ENCODE measurements around the gene GLRA1.

The GLRA1 gene

GRCh38 chr5:151805414-151806223 is 119.0 kb downstream of the GLRA1 start:
- TF ChIP-seq CTCF (IDR thresholded peaks at IDR 0.05; ENCODE audit: unreplicated experiment in 3 of 3), result no peak
- Mint-ChIP-seq H3K27ac (peak overlapping the region in 2 of 3 experiments; percentile 26), H3K4me1 (peaks cover 26% of the 10 kb centered on the region), H3K27me3 (ENCODE audit: low read depth) (no peaks in the 10 kb centered on the region), H3K4me3 (no peak overlapping the region), H3K36me3 (ENCODE audit: low read depth) (peaks cover 79% of the 10 kb centered on the region), H3K9me3 (no peaks in the 10 kb centered on the region)

GRCh38 chr5:151800532-151800931 is 124.1 kb downstream of the GLRA1 start:
- H3K27ac Mint-ChIP-seq, result no peak overlapping the region
- TF ChIP-seq CTCF (IDR thresholded peaks at IDR 0.05; ENCODE audit: unreplicated experiment in 3 of 3), result no peak
- peaks cover 83% of the 10 kb centered on the region for H3K36me3 Mint-ChIP-seq (ENCODE audit: low read depth)
- H3K4me3 Mint-ChIP-seq, result no peak overlapping the region
- peaks cover 14% of the 10 kb centered on the region for H3K4me1 Mint-ChIP-seq
- H3K9me3 Mint-ChIP-seq, result no peaks in the 10 kb centered on the region
- H3K27me3 Mint-ChIP-seq (ENCODE audit: low read depth), result no peaks in the 10 kb centered on the region

- Mint-ChIP-seq H3K36me3 (ENCODE audit: low read depth) (peaks cover 80% of the 10 kb centered on the region), H3K4me1 (peaks cover 6% of the 10 kb centered on the region)
- no peak for TF ChIP-seq CTCF (IDR thresholded peaks at IDR 0.05; ENCODE audit: unreplicated experiment in 3 of 3)
These were observed 125.2 kb downstream of the GLRA1 start for GRCh38 chr5:151799407-151799806.

GRCh38 chr5:151798674-151799073 is 126.0 kb downstream of the GLRA1 start:
- Mint-ChIP-seq H3K4me1 (peaks cover 6% of the 10 kb centered on the region), H3K4me3 (no peak overlapping the region), H3K9me3 (no peaks in the 10 kb centered on the region), H3K27ac (no peak overlapping the region), H3K27me3 (ENCODE audit: low read depth) (no peaks in the 10 kb centered on the region), H3K36me3 (ENCODE audit: low read depth) (peaks cover 80% of the 10 kb centered on the region)
- no peak for TF ChIP-seq CTCF (IDR thresholded peaks at IDR 0.05; ENCODE audit: unreplicated experiment in 3 of 3)

More at GRCh38 chr5:151799407-151799806, 125.2 kb downstream of the GLRA1 start:
- H3K27ac Mint-ChIP-seq, result peak overlapping the region in 1 of 3 experiments; percentile 38
- H3K9me3 Mint-ChIP-seq, result no peaks in the 10 kb centered on the region
- no peak overlapping the region for H3K4me3 Mint-ChIP-seq
- no peaks in the 10 kb centered on the region for H3K27me3 Mint-ChIP-seq (ENCODE audit: low read depth)

GRCh38 chr5:151795426-151795825 is 129.2 kb downstream of the GLRA1 start:
- Mint-ChIP-seq H3K4me1 (peaks cover 6% of the 10 kb centered on the region), H3K36me3 (ENCODE audit: low read depth) (peaks cover 87% of the 10 kb centered on the region), H3K4me3 (no peak overlapping the region), H3K27me3 (ENCODE audit: low read depth) (no peaks in the 10 kb centered on the region), H3K27ac (no peak overlapping the region), H3K9me3 (no peaks in the 10 kb centered on the region)
- no peak for TF ChIP-seq CTCF (IDR thresholded peaks at IDR 0.05; ENCODE audit: unreplicated experiment in 3 of 3)

GRCh38 chr5:151793358-151793757 is 131.3 kb downstream of the GLRA1 start:
- Mint-ChIP-seq H3K9me3 (no peaks in the 10 kb centered on the region), H3K27ac (no peak overlapping the region), H3K4me3 (no peak overlapping the region), H3K27me3 (ENCODE audit: low read depth) (no peaks in the 10 kb centered on the region), H3K36me3 (ENCODE audit: low read depth) (peaks cover 87% of the 10 kb centered on the region), H3K4me1 (peaks cover 4% of the 10 kb centered on the region)
- no peak for TF ChIP-seq CTCF (IDR thresholded peaks at IDR 0.05; ENCODE audit: unreplicated experiment in 3 of 3)
